ENCODE results near the gene PRPSAP1.

Gene PRPSAP1

DNA sequence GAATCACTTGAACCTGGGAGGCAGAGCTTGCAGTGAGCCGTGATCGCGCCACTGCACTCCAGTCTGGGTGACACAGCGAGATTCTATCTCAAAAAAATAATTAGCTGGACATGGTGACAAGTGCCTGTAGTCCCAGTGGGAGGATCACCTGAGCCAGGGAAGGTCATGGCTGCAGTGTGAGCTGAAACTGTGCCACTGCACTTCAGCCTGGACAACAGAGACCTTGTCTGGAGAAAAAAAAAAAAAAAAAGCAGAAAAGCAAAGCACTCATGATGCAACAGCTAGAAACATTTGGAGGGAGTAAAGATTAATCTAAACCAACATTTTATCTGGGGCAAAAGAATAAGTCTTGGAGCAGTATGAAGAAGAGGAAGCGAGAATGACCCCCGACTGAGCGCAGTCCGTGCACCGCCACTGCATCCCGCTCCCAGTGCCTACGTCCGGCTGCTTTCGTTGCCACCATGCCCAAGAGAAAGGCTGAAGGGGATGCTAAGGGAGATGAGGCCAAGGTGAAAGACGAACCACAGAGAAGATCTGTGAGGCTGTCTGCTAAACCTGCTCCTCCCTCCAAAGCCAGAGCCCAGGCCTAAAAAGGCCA lies 8.2 kb downstream of the PRPSAP1 start:
- Histone ChIP-seq H3K9ac (ENCODE audit: low read depth in 1 of 2, low read length in 2 of 2) (no peak overlapping the region), H3K27ac (ENCODE audit: low read depth in 2 of 2, low read length in 2 of 2) (no peak overlapping the region), H3K9me3 (ENCODE audit: control insufficient read depth in 2 of 2, low read length in 2 of 2) (no peaks in the 10 kb centered on the region), H3K36me3 (ENCODE audit: control insufficient read depth in 2 of 2, insufficient read depth in 2 of 2, low read length in 2 of 2) (peaks cover 19 to 35% of the 10 kb centered on the region in 2 donors), H3K27me3 (ENCODE audit: control insufficient read depth in 2 of 2, insufficient read depth in 2 of 2, low read length in 2 of 2) (no peaks in the 10 kb centered on the region), H3K4me1 (ENCODE audit: control insufficient read depth in 2 of 2, insufficient read depth in 2 of 2, low read length in 2 of 2) (no peaks in the 10 kb centered on the region), H3K4me3 (ENCODE audit: low read length in 2 of 2) (no peak overlapping the region)

DNA sequence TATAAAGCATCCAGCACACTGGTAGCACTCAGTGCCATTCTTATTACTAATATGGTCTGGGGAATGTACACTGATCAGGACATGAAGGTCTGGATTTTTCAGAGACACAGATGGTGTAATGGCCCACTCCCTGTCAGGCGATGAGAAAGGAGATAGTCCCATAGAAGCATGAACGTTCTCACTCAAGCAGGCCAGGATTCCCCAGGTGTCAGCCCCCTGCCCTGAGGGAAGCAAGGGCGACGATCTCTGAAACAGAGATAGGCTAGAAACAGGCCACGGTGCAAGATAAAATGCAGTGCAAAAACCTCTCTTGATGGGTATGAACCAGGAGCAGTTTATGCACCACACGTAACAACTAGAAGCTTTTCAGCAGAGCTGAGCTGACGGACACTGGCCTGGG lies 10.6 kb downstream of the PRPSAP1 start:
- no peak overlapping the region for H3K9ac ChIP-seq (ENCODE audit: low read depth in 1 of 2, low read length in 2 of 2)
- no peak overlapping the region for H3K27ac ChIP-seq (ENCODE audit: low read depth in 2 of 2, low read length in 2 of 2)
- H3K9me3 ChIP-seq (ENCODE audit: control insufficient read depth in 2 of 2, low read length in 2 of 2): no peaks in the 10 kb centered on the region
- H3K27me3 ChIP-seq (ENCODE audit: control insufficient read depth in 2 of 2, insufficient read depth in 2 of 2, low read length in 2 of 2): no peaks in the 10 kb centered on the region
- H3K36me3 ChIP-seq (ENCODE audit: control insufficient read depth in 2 of 2, insufficient read depth in 2 of 2, low read length in 2 of 2): peaks cover 19 to 35% of the 10 kb centered on the region in 2 donors
- H3K4me3 ChIP-seq (ENCODE audit: low read length in 2 of 2): no peak overlapping the region
- no peaks in the 10 kb centered on the region for H3K4me1 ChIP-seq (ENCODE audit: control insufficient read depth in 2 of 2, insufficient read depth in 2 of 2, low read length in 2 of 2)

DNA sequence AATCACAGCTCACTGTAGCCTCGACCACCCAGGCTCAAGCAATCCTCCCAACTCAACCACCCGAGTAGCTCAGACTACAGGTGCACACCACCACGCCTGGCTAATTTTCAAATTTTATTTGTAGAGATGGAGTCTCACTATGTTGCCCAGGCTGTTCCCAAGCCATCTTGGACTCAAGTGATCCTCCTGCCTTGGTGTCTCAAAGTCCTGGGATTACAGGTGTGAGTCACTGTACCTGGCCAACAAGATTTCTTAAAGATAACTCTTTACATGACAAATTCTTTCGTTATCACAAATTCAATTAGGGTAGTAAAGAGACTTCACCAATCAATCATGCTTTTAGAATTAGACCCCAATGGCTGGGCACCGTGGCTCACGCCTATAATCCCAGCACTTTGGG lies 12.4 kb downstream of the PRPSAP1 start:
- Histone ChIP-seq H3K9ac (ENCODE audit: low read depth in 1 of 2, low read length in 2 of 2) (no peak overlapping the region), H3K9me3 (ENCODE audit: control insufficient read depth in 2 of 2, low read length in 2 of 2) (no peaks in the 10 kb centered on the region), H3K27ac (ENCODE audit: low read depth in 2 of 2, low read length in 2 of 2) (no peak overlapping the region), H3K4me3 (ENCODE audit: low read length in 2 of 2) (no peak overlapping the region), H3K4me1 (ENCODE audit: control insufficient read depth in 2 of 2, insufficient read depth in 2 of 2, low read length in 2 of 2) (no peaks in the 10 kb centered on the region), H3K36me3 (ENCODE audit: control insufficient read depth in 2 of 2, insufficient read depth in 2 of 2, low read length in 2 of 2) (peaks cover 17 to 26% of the 10 kb centered on the region in 2 donors), H3K27me3 (ENCODE audit: control insufficient read depth in 2 of 2, insufficient read depth in 2 of 2, low read length in 2 of 2) (no peaks in the 10 kb centered on the region)

DNA sequence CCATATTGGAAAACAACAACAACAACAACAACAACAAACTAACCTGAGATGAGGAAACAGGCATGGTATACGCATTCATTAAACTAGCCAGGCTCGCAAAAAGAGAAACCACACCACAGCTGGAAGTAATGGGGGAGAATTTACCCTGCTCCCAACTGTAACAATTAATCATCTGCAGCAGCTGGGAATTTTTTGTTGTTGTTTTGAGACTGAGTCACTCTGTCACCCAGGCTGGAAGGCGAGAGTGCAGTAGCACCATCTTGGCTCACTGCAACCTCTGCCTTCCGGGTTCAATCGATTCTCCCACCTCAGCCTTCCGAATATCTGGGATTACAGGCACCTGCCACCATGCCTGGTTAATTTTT lies 16.3 kb downstream of the PRPSAP1 start:
- Histone ChIP-seq H3K9me3 (ENCODE audit: control insufficient read depth in 2 of 2, low read length in 2 of 2) (no peaks in the 10 kb centered on the region), H3K4me1 (ENCODE audit: control insufficient read depth in 2 of 2, insufficient read depth in 2 of 2, low read length in 2 of 2) (no peaks in the 10 kb centered on the region), H3K27me3 (ENCODE audit: control insufficient read depth in 2 of 2, insufficient read depth in 2 of 2, low read length in 2 of 2) (no peaks in the 10 kb centered on the region), H3K9ac (ENCODE audit: low read depth in 1 of 2, low read length in 2 of 2) (no peak overlapping the region), H3K36me3 (ENCODE audit: control insufficient read depth in 2 of 2, insufficient read depth in 2 of 2, low read length in 2 of 2) (peaks cover 5 to 6% of the 10 kb centered on the region in 2 donors), H3K4me3 (ENCODE audit: low read length in 2 of 2) (no peak overlapping the region), H3K27ac (ENCODE audit: low read depth in 2 of 2, low read length in 2 of 2) (no peak overlapping the region)

DNA sequence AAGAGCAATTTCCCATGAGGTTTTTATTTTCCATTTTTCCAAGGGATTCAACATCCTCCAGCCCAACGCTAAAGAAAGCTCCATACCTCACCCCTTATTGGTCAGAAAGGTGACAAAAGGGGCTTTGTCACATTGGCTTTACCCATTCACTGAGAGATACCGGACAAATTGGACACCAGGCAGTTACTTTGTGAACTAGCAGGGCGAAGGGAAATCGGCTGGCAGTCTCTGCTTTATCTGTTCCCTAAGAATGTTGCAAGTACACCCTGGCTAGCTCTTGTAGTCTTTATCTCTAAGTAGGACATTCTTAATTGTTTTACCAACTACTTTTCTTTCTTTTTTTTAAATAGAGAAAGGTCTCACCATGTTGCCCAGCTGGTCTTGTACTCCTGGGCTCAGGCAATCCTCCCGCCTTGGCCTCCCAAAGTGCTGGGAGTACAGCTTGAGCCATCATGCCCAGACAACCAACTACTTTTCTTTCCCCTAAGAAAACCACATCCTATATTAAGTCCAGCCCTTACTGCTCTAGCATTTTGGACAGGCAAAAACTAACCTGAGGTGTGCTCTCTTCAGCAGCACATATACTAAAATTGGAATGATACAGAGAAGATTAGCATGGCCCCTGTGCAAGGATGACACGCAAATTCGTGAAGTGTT lies 16.8 kb downstream of the PRPSAP1 start:
- H3K9ac ChIP-seq (ENCODE audit: low read depth in 1 of 2, low read length in 2 of 2): no peak overlapping the region
- no peak overlapping the region for H3K4me3 ChIP-seq (ENCODE audit: low read length in 2 of 2)
- H3K9me3 ChIP-seq (ENCODE audit: control insufficient read depth in 2 of 2, low read length in 2 of 2): no peaks in the 10 kb centered on the region
- peaks cover 3 to 6% of the 10 kb centered on the region in 2 donors for H3K36me3 ChIP-seq (ENCODE audit: control insufficient read depth in 2 of 2, insufficient read depth in 2 of 2, low read length in 2 of 2)
- H3K27me3 ChIP-seq (ENCODE audit: control insufficient read depth in 2 of 2, insufficient read depth in 2 of 2, low read length in 2 of 2): no peaks in the 10 kb centered on the region
- no peaks in the 10 kb centered on the region for H3K4me1 ChIP-seq (ENCODE audit: control insufficient read depth in 2 of 2, insufficient read depth in 2 of 2, low read length in 2 of 2)
- H3K27ac ChIP-seq (ENCODE audit: low read depth in 2 of 2, low read length in 2 of 2): no peak overlapping the region

DNA sequence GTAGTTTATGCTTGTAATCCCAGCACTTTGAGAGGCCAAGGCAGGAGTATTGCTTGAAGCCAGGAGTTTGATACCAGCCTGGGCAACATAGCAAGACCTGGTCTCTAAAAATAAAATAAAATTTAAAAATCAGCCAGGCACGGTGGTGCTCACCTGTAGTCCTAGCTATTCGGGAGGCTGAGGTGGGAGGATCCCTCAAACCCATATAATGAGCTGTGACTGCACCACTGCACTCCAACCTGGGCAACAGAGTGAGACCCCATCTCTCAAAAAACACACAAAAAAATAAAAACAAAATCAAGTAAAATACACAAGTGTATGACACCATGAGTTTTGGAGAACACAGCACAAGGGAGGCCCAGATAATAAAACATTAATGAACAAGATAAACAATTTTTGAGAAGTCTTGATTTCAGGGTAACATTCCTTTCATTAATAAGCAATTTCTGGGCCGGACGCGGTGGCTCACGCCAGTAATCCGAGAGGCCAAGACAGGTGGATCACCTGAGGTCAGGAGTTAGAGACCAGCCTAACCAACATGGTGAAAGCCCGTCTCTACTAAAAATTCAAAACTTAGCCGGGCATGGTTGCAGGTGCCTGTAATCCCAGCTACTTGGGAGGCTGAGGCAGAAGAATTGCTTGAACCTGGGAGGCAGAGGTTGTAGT lies 17.9 kb downstream of the PRPSAP1 start:
- Histone ChIP-seq H3K9ac (ENCODE audit: low read depth in 1 of 2, low read length in 2 of 2) (no peak overlapping the region), H3K36me3 (ENCODE audit: control insufficient read depth in 2 of 2, insufficient read depth in 2 of 2, low read length in 2 of 2) (peaks cover 7 to 13% of the 10 kb centered on the region in 2 donors), H3K4me1 (ENCODE audit: control insufficient read depth in 2 of 2, insufficient read depth in 2 of 2, low read length in 2 of 2) (peaks cover 0 to 3% of the 10 kb centered on the region in 2 donors)

DNA sequence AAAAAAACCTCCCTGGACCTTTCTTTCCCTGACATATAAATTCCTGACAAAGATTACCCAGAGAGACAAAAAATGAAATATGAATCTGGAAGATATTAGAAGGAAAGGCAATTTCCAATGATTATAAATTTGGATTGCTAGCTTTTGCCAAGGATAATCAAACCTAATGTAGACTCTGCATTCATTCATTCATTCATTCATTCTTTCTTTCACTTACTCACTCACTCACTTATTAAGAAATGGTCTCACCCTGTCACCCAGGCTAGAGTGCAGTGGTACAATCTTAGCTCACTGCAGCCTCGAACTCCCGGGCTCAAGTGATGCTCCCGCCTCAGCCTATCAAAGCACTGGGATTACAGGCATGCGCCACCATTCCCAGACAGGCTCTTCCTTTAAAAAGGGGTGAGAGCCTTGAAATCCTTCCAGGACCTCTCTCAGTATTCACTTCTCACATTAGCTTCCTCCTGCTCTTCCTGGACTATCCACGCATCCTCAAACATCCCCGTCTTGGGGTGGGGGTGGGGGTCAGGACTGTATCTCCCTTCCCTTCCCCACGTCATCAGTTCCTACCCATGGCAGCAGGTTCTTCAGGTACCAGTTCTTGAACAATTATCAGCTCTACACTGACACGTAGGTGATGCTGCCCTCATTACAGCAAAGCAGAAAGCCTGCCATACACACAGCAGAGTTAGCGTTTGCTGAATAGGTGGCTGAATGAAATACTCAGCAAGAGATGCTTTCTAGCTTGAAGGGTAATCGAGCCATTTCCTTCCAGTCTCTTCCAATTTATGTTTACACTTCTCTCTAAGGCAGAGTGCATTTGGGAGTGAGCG lies 19.8 kb downstream of the PRPSAP1 start:
- H3K36me3 ChIP-seq (ENCODE audit: control insufficient read depth in 2 of 2, insufficient read depth in 2 of 2, low read length in 2 of 2): peaks cover 13 to 22% of the 10 kb centered on the region in 2 donors
- H3K9me3 ChIP-seq (ENCODE audit: control insufficient read depth in 2 of 2, low read length in 2 of 2): no peaks in the 10 kb centered on the region
- no peaks in the 10 kb centered on the region for H3K27me3 ChIP-seq (ENCODE audit: control insufficient read depth in 2 of 2, insufficient read depth in 2 of 2, low read length in 2 of 2)
- H3K27ac ChIP-seq (ENCODE audit: low read depth in 2 of 2, low read length in 2 of 2): no peak overlapping the region
- H3K9ac ChIP-seq (ENCODE audit: low read depth in 1 of 2, low read length in 2 of 2): no peak overlapping the region
- H3K4me1 ChIP-seq (ENCODE audit: control insufficient read depth in 2 of 2, insufficient read depth in 2 of 2, low read length in 2 of 2): peaks cover 0 to 7% of the 10 kb centered on the region in 2 donors
- no peak overlapping the region for H3K4me3 ChIP-seq (ENCODE audit: low read length in 2 of 2)

More for the DNA sequence above, 17.9 kb downstream of the PRPSAP1 start:
- no peak overlapping the region for H3K27ac ChIP-seq (ENCODE audit: low read depth in 2 of 2, low read length in 2 of 2)
- H3K27me3 ChIP-seq (ENCODE audit: control insufficient read depth in 2 of 2, insufficient read depth in 2 of 2, low read length in 2 of 2): no peaks in the 10 kb centered on the region
- H3K4me3 ChIP-seq (ENCODE audit: low read length in 2 of 2): no peak overlapping the region
- H3K9me3 ChIP-seq (ENCODE audit: control insufficient read depth in 2 of 2, low read length in 2 of 2): no peaks in the 10 kb centered on the region

DNA sequence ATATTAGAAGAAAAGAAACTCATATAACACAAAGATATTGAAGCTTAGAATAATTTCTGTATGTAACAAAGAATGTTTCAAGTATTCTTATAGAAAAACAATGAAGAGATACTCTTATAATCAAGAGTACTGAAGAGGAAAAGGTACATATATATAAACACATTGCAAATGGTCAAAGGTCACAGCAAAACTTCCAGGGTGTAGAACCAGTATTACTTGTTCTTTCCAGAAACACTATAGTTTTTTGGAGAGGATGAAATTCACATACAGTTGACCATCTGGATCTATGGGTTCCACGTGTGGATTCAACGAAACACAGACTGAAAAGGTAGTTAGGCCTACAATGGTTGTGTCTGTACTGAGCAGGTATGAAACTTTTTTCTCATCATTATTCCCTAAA lies 22.6 kb downstream of the PRPSAP1 start:
- H3K9ac ChIP-seq (ENCODE audit: low read depth in 1 of 2, low read length in 2 of 2): no peak overlapping the region
- no peak overlapping the region for H3K27ac ChIP-seq (ENCODE audit: low read depth in 2 of 2, low read length in 2 of 2)
- no peaks in the 10 kb centered on the region for H3K27me3 ChIP-seq (ENCODE audit: control insufficient read depth in 2 of 2, insufficient read depth in 2 of 2, low read length in 2 of 2)
- peaks cover 24 to 31% of the 10 kb centered on the region in 2 donors for H3K36me3 ChIP-seq (ENCODE audit: control insufficient read depth in 2 of 2, insufficient read depth in 2 of 2, low read length in 2 of 2)
- no peaks in the 10 kb centered on the region for H3K9me3 ChIP-seq (ENCODE audit: control insufficient read depth in 2 of 2, low read length in 2 of 2)
- H3K4me3 ChIP-seq (ENCODE audit: low read length in 2 of 2): no peak overlapping the region
- H3K4me1 ChIP-seq (ENCODE audit: control insufficient read depth in 2 of 2, insufficient read depth in 2 of 2, low read length in 2 of 2): peaks cover 0 to 7% of the 10 kb centered on the region in 2 donors

DNA sequence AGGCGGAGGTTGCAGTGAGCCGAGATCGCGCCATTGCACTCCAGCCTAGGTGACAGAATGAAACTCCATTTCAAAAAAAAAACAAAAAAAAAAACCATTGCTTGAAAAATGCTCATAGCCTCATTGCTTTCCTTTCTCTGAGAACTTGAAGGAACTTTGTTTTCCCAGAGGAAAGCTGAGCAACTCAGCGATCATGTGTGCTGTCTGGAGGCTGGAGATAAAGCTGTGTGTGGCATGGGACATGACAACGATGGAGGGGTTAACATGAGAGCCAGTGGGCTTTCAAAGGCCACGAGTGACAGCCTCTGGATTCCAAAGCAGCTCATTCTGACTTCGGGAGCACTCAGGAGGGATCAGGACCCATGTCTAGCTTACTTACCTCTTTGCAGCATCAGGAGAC lies 24.1 kb downstream of the PRPSAP1 start:
- Histone ChIP-seq H3K27ac (ENCODE audit: low read depth in 2 of 2, low read length in 2 of 2) (no peak overlapping the region), H3K4me1 (ENCODE audit: control insufficient read depth in 2 of 2, insufficient read depth in 2 of 2, low read length in 2 of 2) (peaks cover 0 to 7% of the 10 kb centered on the region in 2 donors), H3K36me3 (ENCODE audit: control insufficient read depth in 2 of 2, insufficient read depth in 2 of 2, low read length in 2 of 2) (peaks cover 27 to 36% of the 10 kb centered on the region in 2 donors), H3K9ac (ENCODE audit: low read depth in 1 of 2, low read length in 2 of 2) (no peak overlapping the region), H3K4me3 (ENCODE audit: low read length in 2 of 2) (no peak overlapping the region), H3K9me3 (ENCODE audit: control insufficient read depth in 2 of 2, low read length in 2 of 2) (no peaks in the 10 kb centered on the region), H3K27me3 (ENCODE audit: control insufficient read depth in 2 of 2, insufficient read depth in 2 of 2, low read length in 2 of 2) (no peaks in the 10 kb centered on the region)

DNA sequence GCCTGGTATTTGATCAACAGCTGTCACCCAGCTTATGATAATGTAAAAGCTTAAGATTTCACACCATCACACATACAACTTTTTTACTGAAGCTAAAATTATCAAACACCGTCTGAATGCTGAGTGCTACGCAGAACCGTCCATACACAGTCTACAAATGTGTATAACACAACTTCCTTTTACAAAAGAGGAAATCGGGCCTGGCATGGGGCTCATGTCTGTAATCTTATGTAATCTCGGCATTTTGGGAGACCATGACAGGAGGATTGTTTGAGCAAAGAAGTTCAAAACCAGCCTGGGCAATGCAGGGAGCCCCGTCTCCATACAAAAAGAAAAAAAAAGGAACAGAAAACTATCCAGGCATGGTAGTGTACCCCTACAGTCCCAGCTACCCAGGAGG lies 26.0 kb downstream of the PRPSAP1 start:
- H3K4me1 ChIP-seq (ENCODE audit: control insufficient read depth in 2 of 2, insufficient read depth in 2 of 2, low read length in 2 of 2): peaks cover 0 to 7% of the 10 kb centered on the region in 2 donors
- no peaks in the 10 kb centered on the region for H3K9me3 ChIP-seq (ENCODE audit: control insufficient read depth in 2 of 2, low read length in 2 of 2)
- H3K4me3 ChIP-seq (ENCODE audit: low read length in 2 of 2): no peak overlapping the region
- peaks cover 34 to 39% of the 10 kb centered on the region in 2 donors for H3K36me3 ChIP-seq (ENCODE audit: control insufficient read depth in 2 of 2, insufficient read depth in 2 of 2, low read length in 2 of 2)
- H3K27ac ChIP-seq (ENCODE audit: low read depth in 2 of 2, low read length in 2 of 2): no peak overlapping the region
- H3K27me3 ChIP-seq (ENCODE audit: control insufficient read depth in 2 of 2, insufficient read depth in 2 of 2, low read length in 2 of 2): no peaks in the 10 kb centered on the region
- no peak overlapping the region for H3K9ac ChIP-seq (ENCODE audit: low read depth in 1 of 2, low read length in 2 of 2)
